GM23248 (cell line): ENCODE data around the gene FOXP2. TPM values are rescaled to one million over a fixed set of nuclear protein-coding genes. Genes with fewer than 3 reads are reported as not detected.

ENCODE experiments used
- DNase-seq: peaks from one replicate; pipeline ENCODE4 v3.0.0-alpha.2; 2015
- H2AFZ ChIP-seq: fragments of 200-600 bp; sonication (generic); 2 replicates; pipeline ENCODE4 v1.6.1; 2016; ENCODE audit warnings: antibody characterized with exemption
- H3F3A ChIP-seq: fragments of 200-600 bp; sonication (generic); 2 replicates; pipeline ENCODE4 v1.6.1; 2016; ENCODE audit warnings: mild to moderate bottlenecking, antibody characterized with exemption, mixed run types; ENCODE audit not compliant: insufficient read depth
- H3K27ac ChIP-seq: fragments of 200-600 bp; sonication (generic); 2 replicates; pipeline ENCODE4 v1.5.1; 2016; ENCODE audit warnings: mild to moderate bottlenecking
- H3K27me3 ChIP-seq: fragments of 200-600 bp; sonication (generic); replicated peaks from 2 replicates; pipeline ENCODE4 v1.6.1; 2016; ENCODE audit warnings: mild to moderate bottlenecking; ENCODE audit not compliant: insufficient read depth
- H3K36me3 ChIP-seq: fragments of 200-600 bp; sonication (generic); 2 replicates; pipeline ENCODE4 v1.6.1; 2016; ENCODE audit warnings: low read depth, mild to moderate bottlenecking
- H3K4me1 ChIP-seq: fragments of 200-600 bp; sonication (generic); 2 replicates; pipeline ENCODE4 v1.6.1; 2016; ENCODE audit warnings: mild to moderate bottlenecking; ENCODE audit not compliant: insufficient read depth
- H3K4me2 ChIP-seq: fragments of 200-600 bp; sonication (generic); one replicate; pipeline ENCODE4 v1.6.1; 2016; ENCODE audit warnings: mild to moderate bottlenecking; ENCODE audit not compliant: unreplicated experiment
- H3K4me3 ChIP-seq: fragments of 200-600 bp; sonication (generic); 2 replicates; pipeline ENCODE4 v1.5.1; 2016; ENCODE audit warnings: mild to moderate bottlenecking
- H3K79me2 ChIP-seq: fragments of 200-600 bp; sonication (generic); 2 replicates; pipeline ENCODE4 v1.6.1; 2016; ENCODE audit warnings: mild to moderate bottlenecking; ENCODE audit not compliant: insufficient read depth
- H3K9ac ChIP-seq: fragments of 200-600 bp; sonication (generic); 2 replicates; pipeline ENCODE4 v1.6.1; 2016; ENCODE audit warnings: mild to moderate bottlenecking
- H3K9me2 ChIP-seq: fragments of 200-600 bp; sonication (generic); 2 replicates; pipeline ENCODE4 v1.6.1; 2016; ENCODE audit warnings: mixed run types, mild to moderate bottlenecking, moderate library complexity; ENCODE audit not compliant: insufficient read depth
- H3K9me3 ChIP-seq: fragments of 200-600 bp; sonication (generic); one replicate; pipeline ENCODE4 v1.6.1; 2017; ENCODE audit warnings: low read depth
- H4K20me1 ChIP-seq: fragments of 200-600 bp; sonication (generic); 2 replicates; pipeline ENCODE4 v1.6.0; 2016; ENCODE audit not compliant: insufficient read depth
- EZH2 ChIP-seq: fragments of 200-600 bp; sonication (generic); IDR thresholded peaks from 2 replicates; pipeline ENCODE4 v1.6.1; 2018; ENCODE audit warnings: antibody characterized with exemption, mild to moderate bottlenecking; ENCODE audit not compliant: insufficient read depth, poor library complexity, severe bottlenecking
- EZH2phosphoT487 ChIP-seq: fragments of 200-600 bp; sonication (generic); IDR thresholded peaks from 2 replicates; pipeline ENCODE4 v1.6.1; 2018; ENCODE audit warnings: antibody characterized with exemption, moderate library complexity, mild to moderate bottlenecking, low read depth; ENCODE audit not compliant: insufficient read depth
- WGBS, 2 experiments: methylation state at CpG; one replicate each; pipeline ENCODE4 v1.1.6; 2015 to 2017; ENCODE audit warnings: low lambda C conversion rate in 2 of 2, low coverage in 1 of 2; ENCODE audit errors: missing lambda C conversion rate in 2 of 2; 5-methylcytosine and 5-hydroxymethylcytosine counted together
- in situ Hi-C: fragments of 300-500 bp; cut with MboI; formaldehyde crosslinking; loops from 2 replicates; pipeline ENCODE4 v1.15.0; 2020
- polyA plus RNA-seq: library from polyadenylated mRNA; unstranded; fragments of >200 nt; fragmentation: Nextera tagmentation; extraction: Ambion mirVana; gene quantifications from 2 replicates; pipeline ENCODE4 v1.2.1, GENCODE V29; 2016
- total RNA-seq: library from RNA; depleted of rRNA; stranded (reverse); fragments of >200 nt; shearing (Covaris generic); gene quantifications from 2 replicates; pipeline ENCODE4 v1.2.3, GENCODE V29; 2014

FOXP2 gene
- total and polyA plus RNA-seq, 2 experiments from 2014 or later, result 2.3 to 5.0 TPM

DNA sequence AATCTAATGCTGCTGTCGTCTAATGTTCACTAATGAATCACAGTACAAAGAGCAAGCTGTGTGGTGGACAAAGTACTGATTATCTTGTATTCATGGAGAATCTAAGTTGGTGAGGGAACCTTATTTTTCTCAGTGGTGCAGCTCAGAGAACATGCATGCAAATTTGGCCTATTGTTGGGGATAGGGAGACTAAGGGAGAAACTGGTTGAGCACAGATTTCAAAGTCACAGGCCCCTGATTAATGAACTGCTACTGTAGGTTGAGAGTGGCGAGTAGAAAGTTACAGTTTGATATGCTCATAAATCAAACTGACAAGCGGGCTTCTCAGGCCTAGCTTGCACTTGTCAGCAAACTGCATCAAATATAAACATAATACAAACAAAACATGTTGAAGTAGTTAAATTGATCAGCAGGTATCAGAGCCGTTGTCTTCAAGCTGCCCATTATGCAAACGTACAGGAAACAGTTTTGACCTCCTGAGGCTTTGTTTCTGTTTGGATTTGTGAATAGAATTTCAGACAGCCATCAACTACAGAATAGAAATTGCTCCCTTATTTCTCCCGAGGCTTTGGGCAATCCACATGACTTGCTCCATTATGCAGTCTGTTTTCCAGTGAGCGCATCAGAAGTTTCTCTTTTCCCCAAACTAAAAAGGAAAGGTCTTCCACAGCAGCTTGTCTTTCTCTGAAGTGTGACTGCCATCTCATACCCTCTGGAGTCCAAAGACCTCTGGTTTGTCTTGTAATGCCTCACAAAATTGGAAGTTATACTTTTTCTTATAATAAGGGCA, 215.8 kb downstream of the FOXP2 start:
- Histone ChIP-seq H3F3A (no peaks in the 10 kb centered on the region), H3K4me2 (no peak overlapping the region), H3K27ac (no peak overlapping the region), H3K4me3 (no peak overlapping the region), H3K27me3 (no peaks in the 10 kb centered on the region), H3K9me2 (no peaks in the 10 kb centered on the region), H3K79me2 (no peaks in the 10 kb centered on the region), H3K4me1 (no peaks in the 10 kb centered on the region), H3K9ac (no peak overlapping the region), H4K20me1 (no peaks in the 10 kb centered on the region), H3K36me3 (no peaks in the 10 kb centered on the region), H2AFZ (no peak overlapping the region), H3K9me3 (no peaks in the 10 kb centered on the region)
- in situ Hi-C loops, result no loop called here
- no peak for DNase-seq
- 76 to 77% methylated on average over 7 of the region's 7 CpGs for WGBS, 2 experiments
- TF ChIP-seq EZH2, result no peak
- no peak for TF ChIP-seq EZH2phosphoT487

DNA sequence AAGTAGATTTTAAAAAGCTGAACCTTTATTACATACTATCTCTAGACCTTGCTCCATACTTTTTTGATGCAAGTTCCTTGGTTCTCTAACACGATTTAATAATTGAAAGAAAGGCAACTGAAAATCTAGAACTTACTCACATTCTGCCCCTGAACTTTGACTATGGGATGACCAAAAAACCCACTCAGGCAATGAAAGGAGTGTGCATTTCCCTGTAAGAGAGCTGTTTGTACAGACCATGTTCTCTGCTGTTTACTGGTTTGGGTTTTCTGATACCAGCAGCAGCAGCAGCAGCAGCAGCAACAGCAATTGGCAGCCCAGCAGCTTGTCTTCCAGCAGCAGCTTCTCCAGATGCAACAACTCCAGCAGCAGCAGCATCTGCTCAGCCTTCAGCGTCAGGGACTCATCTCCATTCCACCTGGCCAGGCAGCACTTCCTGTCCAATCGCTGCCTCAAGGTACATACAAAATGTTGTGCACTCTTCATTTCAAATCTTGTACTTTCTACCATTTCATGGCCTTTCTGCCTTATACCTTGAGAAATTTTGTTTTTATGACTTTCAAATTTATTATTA, 216.7 kb downstream of the FOXP2 start:
- H3K9ac ChIP-seq, result no peak overlapping the region
- no peaks in the 10 kb centered on the region for H4K20me1 ChIP-seq
- H2AFZ ChIP-seq, result no peak overlapping the region
- H3K27me3 ChIP-seq, result no peaks in the 10 kb centered on the region
- H3K4me2 ChIP-seq, result no peak overlapping the region
- no peak overlapping the region for H3K4me3 ChIP-seq
- H3K4me1 ChIP-seq, result no peaks in the 10 kb centered on the region
- H3K27ac ChIP-seq, result no peak overlapping the region
- H3F3A ChIP-seq, result no peaks in the 10 kb centered on the region
- no peak for DNase-seq
- 87 to 91% methylated on average over 3 of the region's 3 CpGs for WGBS, 2 experiments
- no peaks in the 10 kb centered on the region for H3K36me3 ChIP-seq
- in situ Hi-C loops, result no loop called here
- H3K9me2 ChIP-seq, result no peaks in the 10 kb centered on the region
- no peak for TF ChIP-seq EZH2phosphoT487
- no peak for TF ChIP-seq EZH2
- no peaks in the 10 kb centered on the region for H3K79me2 ChIP-seq
- no peaks in the 10 kb centered on the region for H3K9me3 ChIP-seq

DNA sequence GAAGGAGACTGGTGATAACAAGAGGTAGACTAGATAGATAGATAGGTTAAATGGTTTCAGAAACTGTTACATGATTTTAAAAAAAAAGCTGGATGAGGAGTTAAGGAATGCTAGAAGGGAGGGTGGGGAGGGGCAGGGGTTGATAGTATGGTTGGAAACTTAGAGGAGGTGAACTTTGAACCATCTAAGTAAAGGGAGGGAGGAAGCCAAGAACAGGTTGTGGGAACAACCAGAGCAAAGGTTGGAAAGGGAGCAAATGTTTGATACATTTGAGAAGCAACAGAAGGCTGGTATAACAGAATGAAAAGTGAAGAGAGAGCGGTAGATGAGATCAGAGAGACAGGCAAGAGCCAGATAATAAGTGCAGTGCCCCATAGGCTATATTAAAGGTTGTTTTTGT, 224.8 kb downstream of the FOXP2 start:
- no peak overlapping the region for H3K27ac ChIP-seq
- 94 to 100% methylated on average over 1 of the region's 1 CpG for WGBS, 2 experiments
- no peak for DNase-seq
- H3K4me3 ChIP-seq, result no peak overlapping the region
- no peaks in the 10 kb centered on the region for H4K20me1 ChIP-seq
- H3K36me3 ChIP-seq, result no peaks in the 10 kb centered on the region
- no peak overlapping the region for H3K4me2 ChIP-seq
- no peaks in the 10 kb centered on the region for H3K4me1 ChIP-seq
- no peaks in the 10 kb centered on the region for H3K27me3 ChIP-seq
- H3K9me3 ChIP-seq, result no peaks in the 10 kb centered on the region
- no peaks in the 10 kb centered on the region for H3K79me2 ChIP-seq
- H3K9me2 ChIP-seq, result no peaks in the 10 kb centered on the region
- in situ Hi-C loops, result no loop called here
- no peaks in the 10 kb centered on the region for H3F3A ChIP-seq
- no peak overlapping the region for H3K9ac ChIP-seq
- H2AFZ ChIP-seq, result no peak overlapping the region
- TF ChIP-seq EZH2 (no peak), EZH2phosphoT487 (no peak)

DNA sequence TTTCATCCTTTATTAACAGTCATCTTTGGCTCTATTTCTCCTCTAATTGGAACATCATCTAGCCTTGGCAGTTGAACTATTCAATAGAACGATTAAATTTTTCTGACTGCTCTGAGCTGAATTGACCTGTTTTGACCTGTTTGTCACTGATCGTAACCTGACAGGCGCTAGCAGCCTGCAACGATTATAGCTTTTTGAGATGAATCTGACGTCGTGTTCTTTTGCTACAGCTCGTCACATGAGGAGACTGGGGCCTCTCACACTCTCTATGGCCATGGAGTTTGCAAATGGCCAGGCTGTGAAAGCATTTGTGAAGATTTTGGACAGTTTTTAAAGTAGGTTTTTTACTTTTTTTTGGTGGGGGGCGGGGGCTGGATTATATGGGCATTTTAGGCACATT, 229.8 kb downstream of the FOXP2 start:
- in situ Hi-C loops, result no loop called here
- Histone ChIP-seq H3K9me2 (no peaks in the 10 kb centered on the region), H3K27ac (no peak overlapping the region), H3K36me3 (no peaks in the 10 kb centered on the region), H4K20me1 (no peaks in the 10 kb centered on the region), H3K4me3 (no peak overlapping the region), H2AFZ (no peak overlapping the region), H3K9ac (no peak overlapping the region), H3K4me1 (no peaks in the 10 kb centered on the region), H3K27me3 (no peaks in the 10 kb centered on the region), H3F3A (no peaks in the 10 kb centered on the region), H3K9me3 (no peaks in the 10 kb centered on the region), H3K4me2 (no peak overlapping the region), H3K79me2 (no peaks in the 10 kb centered on the region)
- TF ChIP-seq EZH2, result no peak
- TF ChIP-seq EZH2phosphoT487, result no peak
- WGBS, 2 experiments, result 69 to 76% methylated on average over 8 of the region's 8 CpGs
- DNase-seq, result no peak

DNA sequence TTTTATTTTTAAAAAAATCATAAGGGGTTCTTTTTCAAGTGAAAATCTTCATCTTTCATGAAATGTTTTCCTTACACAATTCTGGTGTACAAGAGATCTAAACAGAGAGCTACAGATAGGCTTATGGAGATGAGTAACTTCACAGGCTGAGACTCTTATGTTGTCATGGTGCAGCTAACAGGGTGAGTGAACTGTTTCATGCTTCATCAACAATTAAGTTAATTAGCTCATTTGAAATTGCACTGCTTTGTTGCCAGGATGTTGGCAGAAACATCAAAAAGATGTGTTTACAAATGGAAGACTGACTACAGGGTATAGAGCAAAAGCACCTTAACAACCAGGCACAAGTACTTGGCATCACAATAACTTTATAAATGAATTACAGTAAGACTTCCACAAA, 230.8 kb downstream of the FOXP2 start:
- H3K27ac ChIP-seq, result no peak overlapping the region

More for the DNA sequence above, 230.8 kb downstream of the FOXP2 start:
- Histone ChIP-seq H3K4me1 (no peaks in the 10 kb centered on the region), H3K36me3 (no peaks in the 10 kb centered on the region), H3K79me2 (no peaks in the 10 kb centered on the region), H3K4me2 (no peak overlapping the region), H2AFZ (no peak overlapping the region), H3K9me2 (no peaks in the 10 kb centered on the region), H3K9ac (no peak overlapping the region), H3K27me3 (no peaks in the 10 kb centered on the region), H3F3A (no peaks in the 10 kb centered on the region), H3K9me3 (no peaks in the 10 kb centered on the region), H3K4me3 (no peak overlapping the region), H4K20me1 (no peaks in the 10 kb centered on the region)
- in situ Hi-C loops, result no loop called here
- DNase-seq, result no peak
- TF ChIP-seq EZH2phosphoT487 (no peak), EZH2 (no peak)
